Measurements from ENCODE around the gene CNTN2.

CNTN2 gene

GRCh38 chr1:205018381-205018780 is 24.6 kb upstream of the CNTN2 start:
- no peak for DNase-seq (ENCODE audit: low spot score)

DNA sequence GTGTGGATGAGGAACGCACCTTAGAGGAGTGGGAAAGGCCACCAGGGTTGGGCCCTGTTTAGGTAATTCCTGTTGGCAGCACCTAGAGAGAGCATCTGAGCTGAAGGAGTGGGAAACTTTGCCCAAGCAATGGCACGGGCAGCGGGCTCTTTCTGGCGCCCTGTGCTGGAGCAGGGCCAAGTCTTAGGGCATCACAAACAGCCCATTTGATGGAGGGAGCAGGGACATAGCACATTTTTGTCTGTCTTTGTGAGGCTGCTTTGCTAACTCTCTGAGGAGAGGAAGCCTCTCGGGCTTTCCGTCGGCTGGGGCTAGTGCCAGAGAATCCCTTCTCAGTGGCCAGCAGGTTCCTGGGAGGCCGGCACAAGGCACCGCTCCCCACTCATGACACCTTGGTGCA is 22.5 kb upstream of the CNTN2 start:
- DNase-seq (ENCODE audit: low spot score): no peak

DNA sequence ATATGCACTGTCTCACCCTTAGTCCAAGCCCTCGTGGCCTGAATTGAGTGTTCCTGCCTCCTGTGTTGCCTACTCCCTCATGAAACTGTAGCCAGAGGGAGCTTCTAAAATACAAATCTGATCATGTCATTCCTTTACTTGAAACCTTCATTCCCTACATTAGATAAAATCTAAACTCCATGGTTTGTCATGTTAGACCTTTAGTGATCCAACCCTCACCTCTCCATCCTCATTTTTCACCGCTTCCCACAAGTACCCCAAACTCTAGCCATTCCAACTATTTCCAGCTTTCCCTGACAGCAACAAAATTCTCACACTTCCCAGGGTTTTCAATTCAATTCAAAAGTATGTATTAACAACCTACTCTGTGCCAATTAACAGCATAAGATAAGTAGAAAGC is 18.3 kb upstream of the CNTN2 start:
- DNase-seq (ENCODE audit: low spot score): no peak

DNA sequence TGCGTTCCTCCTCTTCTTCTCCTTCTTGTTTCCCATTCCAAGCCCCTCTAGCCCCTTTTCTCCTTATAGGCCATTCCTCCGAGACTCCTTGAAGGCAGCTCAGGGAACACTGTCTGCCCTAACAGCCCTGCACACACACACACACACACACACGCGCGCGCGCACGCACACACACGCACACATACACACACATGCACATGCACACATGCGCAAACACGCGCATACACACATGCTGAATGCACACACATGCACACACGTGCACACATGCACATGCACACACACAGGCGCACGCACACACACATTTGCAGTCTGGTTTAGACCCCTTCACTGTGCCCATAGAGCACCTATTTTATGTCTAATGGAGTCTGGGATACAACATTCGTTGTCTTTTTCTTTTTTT is 17.8 kb upstream of the CNTN2 start:
- DNase-seq (ENCODE audit: low spot score): no peak

- DNase-seq (ENCODE audit: low spot score): no peak
Measured at GRCh38 chr1:205026181-205026580, 16.8 kb upstream of the CNTN2 start.

GRCh38 chr1:205028390-205028789 is 14.6 kb upstream of the CNTN2 start:
- no peak for DNase-seq (ENCODE audit: low spot score)

- no peak for DNase-seq (ENCODE audit: low spot score)
Measured at GRCh38 chr1:205028924-205029323, 14.1 kb upstream of the CNTN2 start.

DNA sequence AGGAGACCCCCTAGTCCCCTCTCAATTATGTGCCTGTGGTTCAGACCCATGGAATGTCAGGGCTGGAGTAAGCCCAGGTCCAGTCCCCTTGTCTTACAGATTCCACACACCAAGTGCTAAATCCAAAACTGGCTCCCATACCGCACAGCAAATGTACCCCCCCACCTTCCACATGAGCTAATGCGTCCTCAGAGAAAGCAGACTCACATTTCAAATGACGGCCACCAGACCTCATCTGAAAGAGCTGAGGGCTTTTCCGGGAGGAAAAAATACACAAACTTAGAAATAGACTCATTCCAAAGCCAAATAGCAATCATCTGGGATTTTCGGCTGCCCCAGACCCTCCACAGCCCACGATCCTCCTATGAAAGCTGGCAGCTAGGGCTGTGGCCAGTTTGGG is 12.8 kb upstream of the CNTN2 start:
- no peak for DNase-seq (ENCODE audit: low spot score)

DNA sequence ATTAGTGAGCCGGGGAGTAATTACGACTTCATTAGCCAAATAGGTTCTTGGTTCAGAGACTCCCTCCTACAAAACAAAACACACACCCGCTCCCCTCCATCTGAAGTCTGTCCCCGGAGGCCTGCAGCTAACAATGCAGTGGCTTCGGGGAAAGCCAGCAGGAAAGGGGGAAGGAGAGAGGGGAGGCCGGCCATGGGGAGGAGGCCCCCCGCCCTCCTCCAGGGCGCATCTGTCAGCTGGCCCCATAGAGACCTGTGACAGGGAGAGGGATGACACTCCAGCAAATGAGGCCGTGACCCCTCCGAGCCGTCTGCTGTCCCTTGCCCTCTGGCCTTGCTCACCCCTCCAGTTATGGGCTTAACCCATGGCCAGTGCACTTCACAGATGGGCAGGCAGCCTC is 12.1 kb upstream of the CNTN2 start:
- DNase-seq (ENCODE audit: low spot score): no peak

- no peak for DNase-seq (ENCODE audit: low spot score)
Measured at GRCh38 chr1:205032508-205032907, 10.5 kb upstream of the CNTN2 start.

DNA sequence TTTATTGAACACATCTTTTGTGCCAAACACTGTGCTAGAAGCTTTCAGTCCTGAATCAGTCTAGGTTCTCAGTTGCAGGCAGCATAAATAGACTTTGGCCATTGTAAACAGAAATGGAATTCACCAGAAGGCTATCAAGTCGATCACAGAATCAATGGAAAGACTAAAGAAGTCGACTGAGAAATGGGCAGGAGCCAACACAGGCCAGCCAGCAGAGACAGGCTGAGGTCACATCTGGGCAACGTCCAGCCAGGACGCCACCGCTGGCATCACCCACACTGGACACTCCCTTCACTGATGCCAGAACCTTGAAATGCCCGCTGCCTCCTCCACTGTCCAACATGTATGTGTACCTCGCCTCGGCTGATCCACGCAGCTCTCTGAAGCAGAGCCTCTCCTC is 5.5 kb upstream of the CNTN2 start:
- DNase-seq (ENCODE audit: low spot score): no peak

GRCh38 chr1:205038132-205038786 is 4.8 kb upstream of the CNTN2 start:
- no peak for DNase-seq (ENCODE audit: low spot score)

GRCh38 chr1:205041001-205041715 is 1.9 kb upstream of the CNTN2 start:
- no peak for DNase-seq (ENCODE audit: low spot score)

- DNase-seq (ENCODE audit: low spot score): no peak
Measured at GRCh38 chr1:205041998-205042910, 758 bp upstream of the CNTN2 start.

DNA sequence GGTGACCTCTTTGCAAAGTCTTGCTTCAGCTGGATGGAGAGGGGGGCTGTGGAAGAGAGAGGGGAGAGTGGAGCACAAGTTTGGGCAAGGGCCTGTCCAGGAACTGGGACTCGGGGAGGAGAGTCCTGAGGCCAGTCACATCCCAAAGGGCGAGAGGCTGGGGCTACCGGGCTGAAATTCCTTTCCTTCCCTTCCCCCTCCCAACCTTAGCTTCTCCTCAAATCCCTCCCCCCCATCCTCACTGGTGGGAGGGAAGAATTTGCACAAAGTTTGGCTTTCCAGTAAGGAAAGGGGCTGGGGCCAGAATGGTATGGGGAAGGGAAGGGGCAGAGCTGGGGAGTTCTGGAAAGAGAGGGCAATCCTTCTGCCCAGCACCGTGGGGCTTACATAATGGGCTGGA is 854 bp downstream of the CNTN2 start:
- no peak for DNase-seq (ENCODE audit: low spot score)

- DNase-seq (ENCODE audit: low spot score): no peak
Measured at GRCh38 chr1:205044741-205045140, 1.7 kb downstream of the CNTN2 start.

DNA sequence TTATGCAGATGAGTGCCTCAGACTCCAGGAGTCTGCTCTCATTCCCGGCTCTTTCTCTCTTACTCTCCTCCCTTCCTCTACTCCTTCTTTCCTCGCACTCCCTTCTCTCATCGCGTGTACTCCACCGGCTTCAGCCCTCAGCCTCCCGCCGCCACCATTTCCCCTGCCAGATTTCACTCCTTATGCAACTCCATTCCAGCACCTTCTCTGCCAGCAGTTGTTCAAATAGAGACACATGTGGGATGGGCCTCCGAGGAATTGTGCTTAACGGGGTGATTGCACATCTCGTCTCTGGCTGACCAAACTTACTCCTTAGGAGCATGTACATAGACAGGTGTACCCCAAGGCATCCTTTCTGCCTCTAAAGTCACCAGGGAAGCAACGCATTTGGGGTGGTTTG is 2.1 kb downstream of the CNTN2 start:
- no peak for DNase-seq (ENCODE audit: low spot score)

DNA sequence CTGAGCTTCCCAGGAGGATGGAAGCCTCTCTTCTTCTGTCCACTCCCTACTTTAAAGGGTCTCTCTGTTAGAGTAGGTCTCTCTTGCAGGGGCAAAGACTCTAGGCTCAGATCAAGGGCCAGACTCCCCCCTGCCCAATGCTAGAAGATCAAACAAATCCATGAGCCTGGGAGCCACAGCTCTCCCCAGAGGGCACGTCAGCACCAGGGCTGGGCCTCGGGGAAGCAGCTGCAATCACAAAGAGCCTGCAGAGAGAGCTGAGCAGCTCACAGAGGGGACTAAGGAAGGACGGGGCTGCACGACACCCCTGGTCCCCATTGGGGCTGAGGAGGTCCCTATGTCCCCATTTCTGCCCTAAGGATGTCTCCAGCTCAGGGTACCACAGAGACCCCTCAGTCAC is 3.9 kb downstream of the CNTN2 start:
- DNase-seq (ENCODE audit: low spot score): no peak

GRCh38 chr1:205047764-205048231 is 4.8 kb downstream of the CNTN2 start:
- DNase-seq (ENCODE audit: low spot score): no peak

GRCh38 chr1:205048382-205048781 is 5.4 kb downstream of the CNTN2 start:
- no peak for DNase-seq (ENCODE audit: low spot score)

DNA sequence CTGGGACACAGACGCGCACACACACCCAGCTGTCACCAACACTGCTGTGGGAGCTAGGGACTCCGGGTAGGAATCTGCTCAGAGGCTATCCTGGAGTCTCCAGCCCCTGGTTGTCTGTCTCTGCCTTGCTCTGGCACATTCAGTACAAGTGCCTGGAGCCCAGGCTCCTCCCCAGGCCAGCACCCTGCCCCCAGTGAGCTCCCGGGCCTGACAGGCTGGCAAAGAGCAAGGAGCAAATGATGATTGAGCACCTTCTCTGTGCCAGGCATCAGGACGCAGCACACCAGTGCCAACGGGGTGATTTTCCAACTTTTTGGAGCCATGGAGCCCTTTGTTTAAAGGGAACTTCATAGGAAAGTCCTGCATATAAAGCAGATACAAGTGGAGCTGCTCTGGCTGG is 6.5 kb downstream of the CNTN2 start:
- no peak for DNase-seq (ENCODE audit: low spot score)

DNA sequence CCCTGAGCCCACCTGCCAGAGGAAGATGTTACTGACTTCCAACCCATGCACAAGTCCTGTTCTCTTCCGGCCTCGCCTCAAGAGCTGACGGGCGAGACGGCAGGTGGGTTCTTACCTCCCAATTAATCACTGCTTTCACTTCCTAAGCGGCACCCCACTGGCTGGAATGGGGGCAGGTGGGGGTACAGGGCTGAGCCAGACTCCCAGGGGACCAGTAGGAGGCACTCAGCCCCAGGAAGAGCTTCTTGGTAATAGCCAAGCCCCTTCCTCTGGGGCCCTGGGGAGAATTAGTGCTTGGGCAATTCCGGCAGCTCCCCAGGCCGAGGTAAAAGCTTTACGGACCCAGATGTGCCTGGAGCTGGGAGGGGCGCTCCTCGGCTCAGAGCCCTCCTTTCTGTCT is 9.7 kb downstream of the CNTN2 start:
- no peak for DNase-seq (ENCODE audit: low spot score)

DNA sequence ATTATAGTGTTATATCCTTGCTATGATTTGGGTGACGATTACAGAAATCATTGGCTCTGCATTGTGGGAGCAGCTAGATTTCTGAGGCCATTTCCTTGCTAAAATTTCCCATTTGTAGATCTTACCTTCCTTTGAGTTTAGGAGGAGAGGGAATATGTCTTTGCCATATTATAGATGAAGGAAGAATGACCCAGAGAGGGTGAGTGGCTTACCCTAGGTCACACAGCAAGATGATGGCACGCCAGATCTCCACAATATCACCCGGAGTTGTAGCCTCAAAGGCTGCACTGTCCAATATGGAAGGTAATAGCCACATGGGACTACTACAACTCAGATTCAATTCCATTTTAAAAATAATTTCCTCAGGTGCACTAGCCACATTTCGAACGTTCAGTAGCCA is 10.3 kb downstream of the CNTN2 start:
- DNase-seq (ENCODE audit: low spot score): no peak

All from AG20443 (cell line).